Ovary (tissue), 9 donors: ENCODE results near the gene AMER2. TPM values are rescaled to one million over a fixed set of nuclear protein-coding genes. Genes with fewer than 3 reads are reported as not detected.

ENCODE experiments used
- DNase-seq, 5 donors: peaks; one replicate each; pipeline ENCODE4 v3.0.0-alpha.2; 2019 to 2020
- H3K27ac ChIP-seq, 2 donors: fragments of 200-600 bp; one replicate each; pipeline versions ENCODE4 v1.5.1 to v1.8.0; 2019 to 2022
- H3K27me3 ChIP-seq: fragments of 200-600 bp; one replicate; pipeline ENCODE4 v1.8.0; 2022
- H3K36me3 ChIP-seq: fragments of 200-600 bp; sonication (generic); one replicate; pipeline ENCODE4 v1.5.1; 2019
- H3K4me1 ChIP-seq: one replicate; pipeline ENCODE4 v1.8.1; 2013; ENCODE audit warnings: mild to moderate bottlenecking, moderate library complexity; ENCODE audit not compliant: insufficient read depth
- H3K4me3 ChIP-seq: fragments of 200-600 bp; sonication (generic); one replicate; pipeline ENCODE4 v1.5.1; 2017
- H3K9me3 ChIP-seq, 2 donors: fragments of 200-600 bp in 1 of 2; sonication (generic) in 1 of 2; one replicate each; pipeline versions ENCODE4 v1.5.1 to v1.8.1; 2013 to 2019; ENCODE audit warnings: mild to moderate bottlenecking in 1 of 2, moderate library complexity in 1 of 2
- CTCF ChIP-seq, 3 donors: fragments of 450-650 bp in 2 of 3; fragments of 200-600 bp in 1 of 3; IDR thresholded peaks; one replicate each; pipeline versions ENCODE4 v1.5.1 to v1.8.0; 2016 to 2022; ENCODE audit warnings: antibody characterized with exemption in 3 of 3, mild to moderate bottlenecking in 1 of 3
- EP300 ChIP-seq: sonication (generic); formaldehyde crosslinking; IDR thresholded peaks from one replicate; pipeline ENCODE4 v1.6.1; 2017; ENCODE audit warnings: antibody characterized with exemption
- POLR2A ChIP-seq: fragments of 450-650 bp; IDR thresholded peaks from one replicate; pipeline ENCODE4 v1.6.1; 2017; ENCODE audit warnings: antibody characterized with exemption, mild to moderate bottlenecking, moderate library complexity
- WGBS, 3 donors: extraction: QIAGEN DNeasy Blood & Tissue Kit in 1 of 3; methylation state at CpG; one replicate each; pipeline versions ENCODE4 v1.1.5 to v1.1.7; 2013 to 2017; 5-methylcytosine and 5-hydroxymethylcytosine counted together
- intact Hi-C, 4 donors: fragments of 100-400 bp; cut with DNase I; formaldehyde crosslinking; loops; one replicate each; pipeline versions ENCODE4 v1.11.0 to v1.15.1; 2022 to 2023
- polyA plus RNA-seq, 2 donors: library from polyadenylated mRNA; stranded (reverse); fragments of 200-250 nt in 1 of 2; fragments of 350-450 nt in 1 of 2; fragmentation: Illumina TruSeq in 1 of 2; extraction: RNeasy Lipid Tissue Mini Kit (QIAGEN cat#74804) in 1 of 2; gene quantifications; one replicate each; pipeline ENCODE4 v1.2.3, GENCODE V29; 2013 to 2014
- total RNA-seq, 7 donors: library from RNA; depleted of rRNA in 2 of 7; stranded (reverse); fragments of >200 nt in 2 of 7; fragmentation: NEBNext Ultra II Directional in 3 of 7; extraction: Animal tissue kit (Norgen Biotek cat#: 25700) in 3 of 7; gene quantifications; one replicate each; pipeline versions ENCODE4 v1.1.0 to v1.2.4, GENCODE V29; 2016 to 2023
- donor health status: DM: no; HTN: no; CAD: no; lungs with moderate emphysema.
- donor health status: DM: no; HTN: no; CAD: no.
- donor health status: Bipolar disorder and iron deficiency.
- donor health status: DM: yes; HTN: yes; CAD: no.
- donor health status: DM: no; HTN: no; CAD: no.
- donor health status: DM: yes; HTN: yes; CAD: no.

The AMER2 gene
- total and polyA plus RNA-seq, 9 donors, result under 0.01 to 0.05 (median 0.04) TPM; not detected in 5

- 86 to 94% (median 88%) methylated on average over 5 of the region's 5 CpGs for WGBS, 3 donors
Measured at GRCh38 chr13:25148402-25148771, 23.7 kb downstream of the AMER2 start.

GRCh38 chr13:25147638-25148401, 24.3 kb downstream of the AMER2 start:
- no peak overlapping the region for H3K4me3 ChIP-seq
- H3K36me3 ChIP-seq, result no peaks in the 10 kb centered on the region
- TF ChIP-seq EP300 (no peak), CTCF (IDR thresholded peaks at IDR 0.05) (no peak), POLR2A (no peak)
- intact Hi-C loops, result no loop called here
- no peak overlapping the region for H3K27ac ChIP-seq
- DNase-seq, result no peak
- no peaks in the 10 kb centered on the region for H3K9me3 ChIP-seq
- no peaks in the 10 kb centered on the region for H3K27me3 ChIP-seq
- no peaks in the 10 kb centered on the region for H3K4me1 ChIP-seq
- WGBS, 3 donors, result 61 to 63% (median 62%) methylated on average over 4 of the region's 4 CpGs

More at GRCh38 chr13:25148402-25148771, 23.7 kb downstream of the AMER2 start:
- H3K27ac ChIP-seq, result no peak overlapping the region
- H3K36me3 ChIP-seq, result no peaks in the 10 kb centered on the region
- TF ChIP-seq CTCF (IDR thresholded peaks at IDR 0.05), result no peak
- TF ChIP-seq POLR2A, result no peak
- no peak for TF ChIP-seq EP300
- H3K9me3 ChIP-seq, result no peaks in the 10 kb centered on the region
- no peaks in the 10 kb centered on the region for H3K4me1 ChIP-seq
- no peaks in the 10 kb centered on the region for H3K27me3 ChIP-seq
- no peak for DNase-seq
- intact Hi-C loops, result no loop called here
- no peak overlapping the region for H3K4me3 ChIP-seq

GRCh38 chr13:25143706-25144105, 28.4 kb downstream of the AMER2 start:
- no peaks in the 10 kb centered on the region for H3K9me3 ChIP-seq
- WGBS, 3 donors, result 68 to 75% (median 70%) methylated on average over 7 of the region's 7 CpGs
- intact Hi-C loops, result no loop called here

GRCh38 chr13:25141042-25141441, 31.0 kb downstream of the AMER2 start:
- DNase-seq, result no peak
- H3K4me1 ChIP-seq, result no peaks in the 10 kb centered on the region
- H3K9me3 ChIP-seq, result no peaks in the 10 kb centered on the region
- 75 to 89% (median 77%) methylated on average over 5 of the region's 5 CpGs for WGBS, 3 donors
- TF ChIP-seq EP300 (no peak), CTCF (IDR thresholded peaks at IDR 0.05) (no peak), POLR2A (no peak)
- intact Hi-C loops, result no loop called here
- H3K27ac ChIP-seq, result no peak overlapping the region
- no peak overlapping the region for H3K4me3 ChIP-seq
- H3K36me3 ChIP-seq, result no peaks in the 10 kb centered on the region
- no peaks in the 10 kb centered on the region for H3K27me3 ChIP-seq

More at GRCh38 chr13:25143706-25144105, 28.4 kb downstream of the AMER2 start:
- no peaks in the 10 kb centered on the region for H3K27me3 ChIP-seq
- no peaks in the 10 kb centered on the region for H3K36me3 ChIP-seq
- H3K4me1 ChIP-seq, result no peaks in the 10 kb centered on the region
- TF ChIP-seq EP300, result no peak
- no peak for TF ChIP-seq CTCF (IDR thresholded peaks at IDR 0.05)
- no peak for TF ChIP-seq POLR2A
- no peak overlapping the region for H3K27ac ChIP-seq
- no peak overlapping the region for H3K4me3 ChIP-seq
- no peak for DNase-seq
